ENCODE measurements around the gene BSPRY. TPM values are rescaled to one million over a fixed set of nuclear protein-coding genes. Genes with fewer than 3 reads are reported as not detected.
"Not testable (repeated sequence)": the region's sequence is repeated elsewhere in the genome, so short reads cannot be mapped to it uniquely, and the experiment has no call there.

Gene BSPRY
- total RNA-seq, 2 donors from 2014 or later, result 0.48 to 3.8 TPM

- TF ChIP-seq CTCF (IDR thresholded peaks at IDR 0.05), result no peak
- Histone ChIP-seq H3K36me3 (no peaks in the 10 kb centered on the region), H3K4me3 (no peak overlapping the region), H3K9me3 (no peaks in the 10 kb centered on the region), H3K27ac (no peak overlapping the region), H3K4me1 (peaks cover 0 to 31% of the 10 kb centered on the region in 2 donors), H3K27me3 (no peaks in the 10 kb centered on the region)
- no peak for DNase-seq (ENCODE audit: low spot score)
Measured at GRCh38 chr9:113398796-113399195, 49.5 kb downstream of the BSPRY start.

- Histone ChIP-seq H3K4me3 (no peak overlapping the region), H3K27ac (no peak overlapping the region), H3K27me3 (no peaks in the 10 kb centered on the region), H3K36me3 (no peaks in the 10 kb centered on the region), H3K4me1 (peaks cover 0 to 31% of the 10 kb centered on the region in 2 donors), H3K9me3 (no peaks in the 10 kb centered on the region)
- no peak for TF ChIP-seq CTCF (IDR thresholded peaks at IDR 0.05)
- DNase-seq (ENCODE audit: low spot score), result no peak
Measured at GRCh38 chr9:113399646-113400200, 50.4 kb downstream of the BSPRY start.

GRCh38 chr9:113401027-113401792 lies 51.9 kb downstream of the BSPRY start, which contains the start of gene ALAD:
TSS of gene ALAD (minus strand) at chr9:113401284. CDS start at chr9:113393559, 7,725 bp downstream.
- Histone ChIP-seq H3K4me3 (peak within 1 kb of the TSS; percentile 84 to 89), H3K36me3 (no peaks in the 10 kb centered on the region), H3K4me1 (peaks cover 0 to 31% of the 10 kb centered on the region in 2 donors), H3K9me3 (no peaks in the 10 kb centered on the region), H3K27me3 (no peaks in the 10 kb centered on the region), H3K27ac (peak within 1 kb of the TSS; percentile 74 to 77)
- TF ChIP-seq CTCF (IDR thresholded peaks at IDR 0.05), result peak; percentile 84 to 93
- DNase-seq (ENCODE audit: low spot score), result peak; percentile 97

- Histone ChIP-seq H3K4me1 (peaks cover 0 to 30% of the 10 kb centered on the region in 2 donors), H3K27me3 (no peaks in the 10 kb centered on the region), H3K27ac (no peak overlapping the region), H3K9me3 (no peaks in the 10 kb centered on the region), H3K36me3 (peaks cover 17% of the 10 kb centered on the region), H3K4me3 (no peak overlapping the region)
- DNase-seq (ENCODE audit: low spot score), result no peak
- no peak for TF ChIP-seq CTCF (IDR thresholded peaks at IDR 0.05)
Measured at GRCh38 chr9:113403646-113404045, 54.3 kb downstream of the BSPRY start.

GRCh38 chr9:113406353-113406752 lies 57.0 kb downstream of the BSPRY start:
- H3K9me3 ChIP-seq; H3K27me3 ChIP-seq; DNase-seq (ENCODE audit: low spot score); H3K27ac ChIP-seq; H3K4me3 ChIP-seq: not testable (repeated sequence)
- Histone ChIP-seq H3K4me1 (peaks cover 0 to 22% of the 10 kb centered on the region in 2 donors), H3K36me3 (peaks cover 21% of the 10 kb centered on the region)

- Histone ChIP-seq H3K4me1 (peaks cover 0 to 22% of the 10 kb centered on the region in 2 donors), H3K36me3 (peaks cover 21% of the 10 kb centered on the region)
- not testable (repeated sequence) for H3K27me3 ChIP-seq, H3K9me3 ChIP-seq, H3K27ac ChIP-seq, H3K4me3 ChIP-seq
- peak; percentile 73 for DNase-seq (ENCODE audit: low spot score)
- TF ChIP-seq CTCF (IDR thresholded peaks at IDR 0.05), result peak; percentile 66 to 78
Measured at GRCh38 chr9:113406873-113407511, 57.7 kb downstream of the BSPRY start.

Data from right atrium auricular region (tissue), 2 donors.